Natural killer cell (primary cell): Measurements from ENCODE around the gene CERS5. TPM values are rescaled to one million over a fixed set of nuclear protein-coding genes. Genes with fewer than 3 reads are reported as not detected.
A peak's percentile ranks its signal among the peaks of the same experiment; 100 is the strongest.

ENCODE experiments used
- ATAC-seq, 3 donors: fragments of 150-1000 bp in 2 of 3; fragments of 200-7000 bp in 1 of 3; cut with Tn5 transposase; 1 replicate in 1 of 3; 2 replicates in 2 of 3; pipeline ENCODE4 v1.10.0; 2021; ENCODE audit warnings: mild to moderate bottlenecking in 2 of 3, moderate library complexity in 2 of 3
- DNase-seq, 2 donors: peaks; one replicate each; pipeline versions ENCODE4 v3.0.0 to v3.0.0-alpha.2; 2013 to 2021; ENCODE audit warnings: mixed read lengths in 1 of 2
- H3K27ac ChIP-seq: one replicate; pipeline ENCODE4 v1.5.1; 2013; ENCODE audit warnings: mild to moderate bottlenecking, low read length
- H3K27me3 ChIP-seq: one replicate; pipeline ENCODE4 v1.6.1; 2013; ENCODE audit warnings: low read length; ENCODE audit not compliant: control insufficient read depth, insufficient read depth
- H3K36me3 ChIP-seq: one replicate; pipeline ENCODE4 v1.6.1; 2013; ENCODE audit warnings: low read length; ENCODE audit not compliant: control insufficient read depth, insufficient read depth
- H3K4me1 ChIP-seq: one replicate; pipeline ENCODE4 v1.6.1; 2013; ENCODE audit warnings: low read length; ENCODE audit not compliant: control insufficient read depth, insufficient read depth
- H3K4me3 ChIP-seq: one replicate; pipeline ENCODE4 v1.5.1; 2013; ENCODE audit warnings: low read length
- H3K9me3 ChIP-seq: one replicate; pipeline ENCODE4 v1.6.1; 2013; ENCODE audit warnings: low read length; ENCODE audit not compliant: control insufficient read depth, insufficient read depth
- H3K27ac Mint-ChIP-seq, 2 donors: one replicate each; pipeline ENCODE4 v1.8.0; 2022; ENCODE audit warnings: mild to moderate bottlenecking in 2 of 2, mixed read lengths in 2 of 2, moderate library complexity in 1 of 2
- H3K27me3 Mint-ChIP-seq, 2 donors: one replicate each; pipeline ENCODE4 v1.8.0; 2022; ENCODE audit warnings: low read depth in 2 of 2, mixed read lengths in 2 of 2
- H3K36me3 Mint-ChIP-seq: one replicate; pipeline ENCODE4 v1.8.0; 2022; ENCODE audit warnings: mixed read lengths
- H3K4me1 Mint-ChIP-seq, 2 donors: one replicate each; pipeline ENCODE4 v1.8.0; 2022; ENCODE audit warnings: mixed read lengths in 2 of 2
- H3K4me3 Mint-ChIP-seq: one replicate; pipeline ENCODE4 v1.8.0; 2022; ENCODE audit warnings: mild to moderate bottlenecking, moderate library complexity, mixed read lengths
- H3K9me3 Mint-ChIP-seq, 2 donors: one replicate each; pipeline ENCODE4 v1.8.0; 2022; ENCODE audit warnings: mixed read lengths in 2 of 2
- WGBS: methylation state at CpG from one replicate; pipeline ENCODE4 v1.1.7; 2013; ENCODE audit warnings: missing lambda C conversion rate; ENCODE audit not compliant: insufficient coverage; 5-methylcytosine and 5-hydroxymethylcytosine counted together
- intact Hi-C: fragments of 100-400 bp; cut with micrococcal nuclease; formaldehyde crosslinking; loops from one replicate; pipeline ENCODE4 v1.14.2; 2022
- total RNA-seq, 4 donors: library from RNA; stranded (reverse); fragments of 120-200 nt in 1 of 4; gene quantifications; one replicate each; pipeline versions ENCODE4 v1.2.3 to v1.2.4, GENCODE V29; 2013 to 2022
- TF ChIP-seq, protein P1 (sequence below): fragments of 200-600 bp; IDR thresholded peaks from one replicate; pipeline ENCODE4 v1.8.0; 2022; ENCODE audit warnings: antibody characterized with exemption

The CERS5 gene
- total RNA-seq, 3 donors from 2014 or later (not counting 1 experiment from before 2014, with no cell fraction given) = 69.9 to 81.2 (median 75.8) TPM

DNA sequence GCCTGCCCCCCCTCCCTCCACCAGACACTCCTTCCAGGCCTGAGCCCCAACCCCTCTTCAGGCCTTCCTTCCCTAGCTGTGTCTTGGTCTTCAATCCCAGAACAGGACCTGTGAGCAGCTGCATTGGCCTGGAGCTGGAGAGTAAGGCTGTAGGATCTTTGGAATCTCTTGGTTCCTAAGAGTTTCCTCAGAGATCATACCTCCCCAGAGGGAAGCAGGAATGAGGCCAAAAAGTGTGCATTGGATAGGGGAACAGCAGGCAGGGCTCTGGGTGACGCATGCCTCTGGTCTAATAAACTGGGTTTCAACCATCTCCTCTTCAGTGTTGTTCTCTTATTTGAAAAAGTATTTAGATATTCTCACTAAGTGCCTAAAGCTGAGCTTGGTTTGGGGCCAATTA lies 83.9 kb downstream of the CERS5 start:
- Mint-ChIP-seq H3K27me3 (peaks cover 0 to 6% of the 10 kb centered on the region in 2 donors), H3K4me1 (peaks cover 25 to 30% of the 10 kb centered on the region in 2 donors), H3K9me3 (no peaks in the 10 kb centered on the region), H3K36me3 (peaks cover 6% of the 10 kb centered on the region), H3K4me3 (peak overlapping the region; percentile 86), H3K27ac (peak overlapping the region; percentile 66 to 78)
- ATAC-seq = no peak
- Histone ChIP-seq H3K9me3 (no peaks in the 10 kb centered on the region), H3K36me3 (peaks cover 3% of the 10 kb centered on the region), H3K4me1 (peaks cover 13% of the 10 kb centered on the region), H3K27me3 (no peaks in the 10 kb centered on the region), H3K4me3 (no peak overlapping the region), H3K27ac (no peak overlapping the region)
- intact Hi-C loops = loop anchor here (10.0 kb wide), 1 partner anchor 232 kb away; no protein-coding TSS in a partner anchor
- DNase-seq = no peak
- 88% methylated on average over 1 of the region's 1 CpG for WGBS
- TF ChIP-seq, protein P1, sequence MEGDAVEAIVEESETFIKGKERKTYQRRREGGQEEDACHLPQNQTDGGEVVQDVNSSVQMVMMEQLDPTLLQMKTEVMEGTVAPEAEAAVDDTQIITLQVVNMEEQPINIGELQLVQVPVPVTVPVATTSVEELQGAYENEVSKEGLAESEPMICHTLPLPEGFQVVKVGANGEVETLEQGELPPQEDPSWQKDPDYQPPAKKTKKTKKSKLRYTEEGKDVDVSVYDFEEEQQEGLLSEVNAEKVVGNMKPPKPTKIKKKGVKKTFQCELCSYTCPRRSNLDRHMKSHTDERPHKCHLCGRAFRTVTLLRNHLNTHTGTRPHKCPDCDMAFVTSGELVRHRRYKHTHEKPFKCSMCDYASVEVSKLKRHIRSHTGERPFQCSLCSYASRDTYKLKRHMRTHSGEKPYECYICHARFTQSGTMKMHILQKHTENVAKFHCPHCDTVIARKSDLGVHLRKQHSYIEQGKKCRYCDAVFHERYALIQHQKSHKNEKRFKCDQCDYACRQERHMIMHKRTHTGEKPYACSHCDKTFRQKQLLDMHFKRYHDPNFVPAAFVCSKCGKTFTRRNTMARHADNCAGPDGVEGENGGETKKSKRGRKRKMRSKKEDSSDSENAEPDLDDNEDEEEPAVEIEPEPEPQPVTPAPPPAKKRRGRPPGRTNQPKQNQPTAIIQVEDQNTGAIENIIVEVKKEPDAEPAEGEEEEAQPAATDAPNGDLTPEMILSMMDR = no peak

DNA sequence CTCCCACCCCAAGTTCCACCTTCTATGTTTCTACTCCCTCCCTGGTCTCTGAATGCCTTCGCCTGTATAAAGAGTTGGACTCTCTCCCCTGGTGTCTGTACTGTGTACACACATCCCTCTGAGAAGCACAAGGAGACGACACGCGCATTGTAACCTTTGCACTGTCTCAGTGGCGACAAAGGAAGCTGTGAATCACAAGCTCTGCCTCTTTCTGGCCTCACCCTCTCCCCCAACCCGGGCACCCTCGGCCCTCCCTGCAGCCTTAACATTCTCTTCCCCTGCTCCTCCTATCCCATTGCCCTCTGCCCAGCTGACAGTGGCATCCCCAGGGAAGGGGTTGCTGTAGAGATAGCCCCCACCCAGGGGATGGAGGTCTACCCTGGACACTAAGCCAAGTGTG lies 84.5 kb downstream of the CERS5 start:
- peaks cover 0 to 6% of the 10 kb centered on the region in 2 donors for H3K27me3 Mint-ChIP-seq
- H3K36me3 Mint-ChIP-seq = peaks cover 6% of the 10 kb centered on the region
- DNase-seq = no peak
- TF ChIP-seq, protein P1 = no peak
- peaks cover 19 to 23% of the 10 kb centered on the region in 2 donors for H3K4me1 Mint-ChIP-seq
- intact Hi-C loops = loop anchor here (10.0 kb wide), 1 partner anchor 232 kb away; no protein-coding TSS in a partner anchor
- no peaks in the 10 kb centered on the region for H3K27me3 ChIP-seq
- H3K27ac ChIP-seq = no peak overlapping the region
- H3K36me3 ChIP-seq = peaks cover 3% of the 10 kb centered on the region
- H3K4me3 ChIP-seq = no peak overlapping the region
- no peak for ATAC-seq
- no peaks in the 10 kb centered on the region for H3K9me3 ChIP-seq
- H3K27ac Mint-ChIP-seq = no peak overlapping the region
- 93% methylated on average over 7 of the region's 7 CpGs for WGBS
- peaks cover 13% of the 10 kb centered on the region for H3K4me1 ChIP-seq
- H3K9me3 Mint-ChIP-seq = no peaks in the 10 kb centered on the region
- H3K4me3 Mint-ChIP-seq = no peak overlapping the region

DNA sequence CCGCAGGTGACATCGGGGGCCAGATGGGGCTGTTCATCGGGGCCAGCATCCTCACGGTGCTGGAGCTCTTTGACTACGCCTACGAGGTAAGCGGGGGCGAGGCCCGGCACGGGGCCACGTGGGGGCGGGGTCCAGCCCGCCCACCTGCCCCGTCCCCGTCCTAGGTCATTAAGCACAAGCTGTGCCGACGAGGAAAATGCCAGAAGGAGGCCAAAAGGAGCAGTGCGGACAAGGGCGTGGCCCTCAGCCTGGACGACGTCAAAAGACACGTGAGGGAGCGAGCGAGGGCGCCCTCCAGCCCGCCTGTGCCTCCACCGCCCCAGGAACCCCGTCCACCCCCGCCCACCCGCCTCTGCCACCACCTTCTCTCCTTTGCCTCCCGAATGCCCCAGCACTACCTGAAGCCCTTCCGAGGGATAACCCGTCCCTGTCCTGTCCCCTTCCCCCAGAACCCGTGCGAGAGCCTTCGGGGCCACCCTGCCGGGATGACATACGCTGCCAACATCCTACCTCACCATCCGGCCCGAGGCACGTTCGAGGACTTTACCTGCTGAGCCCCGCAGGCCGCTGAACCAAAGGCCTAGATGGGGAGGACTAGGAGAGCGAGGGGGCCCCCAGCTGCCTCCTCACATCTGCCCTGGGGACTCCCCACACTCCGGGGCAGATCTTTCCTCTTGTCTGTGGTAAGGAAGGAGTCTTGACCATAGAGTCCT lies 85.9 kb downstream of the CERS5 start:
- H3K27me3 Mint-ChIP-seq = peaks cover 0 to 8% of the 10 kb centered on the region in 2 donors
- Histone ChIP-seq H3K27ac (no peak overlapping the region), H3K4me3 (no peak overlapping the region), H3K36me3 (no peaks in the 10 kb centered on the region), H3K9me3 (no peaks in the 10 kb centered on the region), H3K27me3 (no peaks in the 10 kb centered on the region), H3K4me1 (peaks cover 13% of the 10 kb centered on the region)
- H3K36me3 Mint-ChIP-seq = no peaks in the 10 kb centered on the region
- H3K4me1 Mint-ChIP-seq = peaks cover 12 to 13% of the 10 kb centered on the region in 2 donors
- no peak overlapping the region for H3K4me3 Mint-ChIP-seq
- no peaks in the 10 kb centered on the region for H3K9me3 Mint-ChIP-seq
- H3K27ac Mint-ChIP-seq = no peak overlapping the region
- TF ChIP-seq, protein P1 = no peak
- DNase-seq = no peak
- ATAC-seq = no peak
- 71% methylated on average over 46 of the region's 46 CpGs for WGBS
- intact Hi-C loops = loop anchor here (10.0 kb wide), 1 partner anchor 234 kb away; no protein-coding TSS in a partner anchor
